ENCODE measurements around the gene TBC1D21.

DNA sequence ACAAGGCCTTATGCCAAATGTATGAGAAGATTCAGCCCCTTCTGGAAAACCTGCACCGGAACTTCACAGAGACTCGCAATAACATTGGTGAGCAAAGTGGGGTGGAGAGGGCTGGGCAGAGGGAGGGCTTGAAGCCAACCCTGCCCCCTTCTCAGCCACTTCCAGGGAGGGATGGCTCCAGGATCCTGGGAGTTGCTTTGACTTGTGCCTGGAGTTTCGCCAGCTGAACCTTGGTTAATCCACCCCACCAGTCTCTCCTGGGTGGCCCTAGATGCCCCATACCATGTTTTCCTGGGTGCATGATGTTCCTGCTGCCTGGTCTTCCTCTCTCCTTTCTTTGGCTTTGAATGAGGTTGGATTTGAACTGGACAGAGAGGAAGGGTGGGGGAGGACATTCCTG is 10.8 kb downstream of the TBC1D21 start:
- TF ChIP-seq, protein P1, sequence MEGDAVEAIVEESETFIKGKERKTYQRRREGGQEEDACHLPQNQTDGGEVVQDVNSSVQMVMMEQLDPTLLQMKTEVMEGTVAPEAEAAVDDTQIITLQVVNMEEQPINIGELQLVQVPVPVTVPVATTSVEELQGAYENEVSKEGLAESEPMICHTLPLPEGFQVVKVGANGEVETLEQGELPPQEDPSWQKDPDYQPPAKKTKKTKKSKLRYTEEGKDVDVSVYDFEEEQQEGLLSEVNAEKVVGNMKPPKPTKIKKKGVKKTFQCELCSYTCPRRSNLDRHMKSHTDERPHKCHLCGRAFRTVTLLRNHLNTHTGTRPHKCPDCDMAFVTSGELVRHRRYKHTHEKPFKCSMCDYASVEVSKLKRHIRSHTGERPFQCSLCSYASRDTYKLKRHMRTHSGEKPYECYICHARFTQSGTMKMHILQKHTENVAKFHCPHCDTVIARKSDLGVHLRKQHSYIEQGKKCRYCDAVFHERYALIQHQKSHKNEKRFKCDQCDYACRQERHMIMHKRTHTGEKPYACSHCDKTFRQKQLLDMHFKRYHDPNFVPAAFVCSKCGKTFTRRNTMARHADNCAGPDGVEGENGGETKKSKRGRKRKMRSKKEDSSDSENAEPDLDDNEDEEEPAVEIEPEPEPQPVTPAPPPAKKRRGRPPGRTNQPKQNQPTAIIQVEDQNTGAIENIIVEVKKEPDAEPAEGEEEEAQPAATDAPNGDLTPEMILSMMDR (optimal IDR thresholded peaks at IDR 0.05 in 1 of 3, IDR thresholded peaks at IDR 0.05 in 1 of 3, conservative IDR thresholded peaks at IDR 0.05 in 1 of 3; ENCODE audit: extremely low read depth in 1 of 3, insufficient read depth in 2 of 3, low read length in 3 of 3), result no peak
- no peak for TF ChIP-seq EZH2 (IDR thresholded peaks at IDR 0.05; ENCODE audit: low read length)
